ENCODE results near the gene CRISPLD2.

CRISPLD2 gene

DNA sequence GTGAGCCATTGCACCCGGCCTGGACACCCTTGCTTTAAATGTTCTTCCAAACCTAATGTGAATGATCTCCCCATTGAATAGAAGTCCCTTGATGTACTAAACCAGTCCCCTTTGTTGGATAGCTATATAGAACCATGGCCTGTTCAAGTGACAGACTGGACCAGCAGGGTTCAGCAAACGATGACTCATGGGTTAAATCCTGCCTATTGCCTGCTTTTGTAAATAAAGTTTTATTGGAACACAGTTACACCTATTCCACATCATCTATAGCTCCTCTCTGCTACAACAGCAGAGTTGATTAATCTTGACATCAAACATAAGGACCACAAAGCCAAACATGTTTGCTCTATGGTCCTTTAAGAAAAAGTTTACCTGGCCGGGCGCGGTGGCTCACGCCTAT, 56.1 kb downstream of the CRISPLD2 start:
- Histone ChIP-seq H3K27me3 (ENCODE audit: control insufficient read depth, insufficient read depth, low read length) (no peaks in the 10 kb centered on the region), H3K4me1 (ENCODE audit: control insufficient read depth, insufficient read depth, low read length) (peaks cover 11% of the 10 kb centered on the region; the same call in 1 of the 2 replicates), H3K4me3 (ENCODE audit: low read depth, low read length) (no peak overlapping the region), H3K9me3 (ENCODE audit: control insufficient read depth, insufficient read depth, low read depth, low read length) (no peaks in the 10 kb centered on the region), H3K27ac (ENCODE audit: low read depth, low read length) (no peak overlapping the region), H3K36me3 (ENCODE audit: control insufficient read depth, insufficient read depth, low read length) (0 out of 2 replicates have a peak, but pooled peaks cover 2% of the 10 kb centered on the region), H3K9ac (ENCODE audit: low read length) (no peak overlapping the region)

DNA sequence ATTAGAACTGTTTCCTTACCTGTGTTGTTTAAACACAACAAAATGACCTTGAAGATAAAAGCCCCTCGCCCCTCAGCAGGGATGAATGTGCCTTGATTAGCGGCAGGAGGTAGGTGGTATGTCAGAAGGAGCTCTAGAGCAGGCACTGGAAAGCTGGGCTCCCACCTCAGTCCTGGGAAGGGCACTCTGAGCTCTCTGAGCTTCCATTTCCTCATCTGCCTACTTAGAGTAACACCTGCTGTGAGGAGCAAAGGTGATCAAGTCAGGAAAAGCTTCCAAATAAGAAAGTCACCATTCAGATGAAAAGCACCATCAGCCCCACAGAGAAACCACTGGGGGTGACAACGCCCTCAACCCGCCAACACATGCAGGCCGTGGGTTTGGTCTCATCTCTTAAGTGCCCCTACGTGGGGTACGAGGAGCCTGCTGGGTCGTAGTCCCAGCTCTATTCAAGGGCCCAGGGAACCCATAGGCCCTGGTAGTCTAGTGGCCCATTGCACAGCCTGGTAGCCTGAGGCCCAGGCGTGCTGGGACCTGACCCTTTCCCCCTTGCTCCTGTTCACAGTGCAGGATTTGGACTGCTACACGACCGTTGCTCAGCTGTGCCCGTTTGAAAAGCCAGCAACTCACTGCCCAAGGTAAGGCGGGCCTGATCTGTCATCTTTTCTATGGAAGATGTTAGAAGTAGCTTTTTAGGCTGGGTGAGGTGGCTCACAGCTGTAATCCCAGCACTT, 57.3 kb downstream of the CRISPLD2 start:
- H3K36me3 ChIP-seq (ENCODE audit: control insufficient read depth, insufficient read depth, low read length) = 0 out of 2 replicates have a peak, but pooled peaks cover 2% of the 10 kb centered on the region
- no peaks in the 10 kb centered on the region for H3K9me3 ChIP-seq (ENCODE audit: control insufficient read depth, insufficient read depth, low read depth, low read length)
- H3K9ac ChIP-seq (ENCODE audit: low read length) = no peak overlapping the region
- no peaks in the 10 kb centered on the region for H3K27me3 ChIP-seq (ENCODE audit: control insufficient read depth, insufficient read depth, low read length)
- H3K27ac ChIP-seq (ENCODE audit: low read depth, low read length) = no peak overlapping the region
- H3K4me1 ChIP-seq (ENCODE audit: control insufficient read depth, insufficient read depth, low read length) = peaks cover 11% of the 10 kb centered on the region; the same call in 1 of the 2 replicates
- no peak overlapping the region for H3K4me3 ChIP-seq (ENCODE audit: low read depth, low read length)

DNA sequence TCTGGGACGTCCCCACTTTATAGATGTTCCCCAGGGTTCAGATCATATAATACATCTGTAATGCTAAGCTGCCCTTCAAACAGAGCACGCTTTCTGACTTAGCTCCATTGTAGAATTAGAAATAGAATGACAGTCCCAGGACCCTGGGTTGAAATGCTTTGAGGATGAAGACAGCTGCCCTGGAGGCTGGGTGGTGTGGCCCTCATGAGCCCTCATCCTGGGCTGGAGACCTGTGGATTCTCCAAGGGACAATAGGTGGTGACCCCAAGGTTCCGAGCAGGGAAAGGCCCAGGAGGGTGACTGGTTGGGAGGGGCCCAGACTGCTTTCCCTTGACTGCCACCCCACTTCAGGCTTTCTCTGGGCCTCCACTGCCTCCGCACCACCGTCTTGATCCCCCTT, 59.0 kb downstream of the CRISPLD2 start:
- Histone ChIP-seq H3K4me3 (ENCODE audit: low read depth, low read length) (no peak overlapping the region), H3K27me3 (ENCODE audit: control insufficient read depth, insufficient read depth, low read length) (no peaks in the 10 kb centered on the region), H3K27ac (ENCODE audit: low read depth, low read length) (no peak overlapping the region), H3K36me3 (ENCODE audit: control insufficient read depth, insufficient read depth, low read length) (no peaks in the 10 kb centered on the region), H3K9ac (ENCODE audit: low read length) (no peak overlapping the region), H3K9me3 (ENCODE audit: control insufficient read depth, insufficient read depth, low read depth, low read length) (no peaks in the 10 kb centered on the region), H3K4me1 (ENCODE audit: control insufficient read depth, insufficient read depth, low read length) (peaks cover 21% of the 10 kb centered on the region)

- Histone ChIP-seq H3K4me3 (ENCODE audit: low read depth, low read length) (no peak overlapping the region), H3K27ac (ENCODE audit: low read depth, low read length) (no peak overlapping the region), H3K9me3 (ENCODE audit: control insufficient read depth, insufficient read depth, low read depth, low read length) (no peaks in the 10 kb centered on the region), H3K36me3 (ENCODE audit: control insufficient read depth, insufficient read depth, low read length) (no peaks in the 10 kb centered on the region), H3K27me3 (ENCODE audit: control insufficient read depth, insufficient read depth, low read length) (no peaks in the 10 kb centered on the region), H3K9ac (ENCODE audit: low read length) (no peak overlapping the region), H3K4me1 (ENCODE audit: control insufficient read depth, insufficient read depth, low read length) (peaks cover 30% of the 10 kb centered on the region)
Observed at GRCh38 chr16:84879569-84880487, 60.0 kb downstream of the CRISPLD2 start.

GRCh38 chr16:84881702-84882521, 62.1 kb downstream of the CRISPLD2 start:
- no peaks in the 10 kb centered on the region for H3K36me3 ChIP-seq (ENCODE audit: control insufficient read depth, insufficient read depth, low read length)
- H3K27ac ChIP-seq (ENCODE audit: low read depth, low read length) = no peak overlapping the region
- no peaks in the 10 kb centered on the region for H3K9me3 ChIP-seq (ENCODE audit: control insufficient read depth, insufficient read depth, low read depth, low read length)
- peaks cover 38% of the 10 kb centered on the region for H3K4me1 ChIP-seq (ENCODE audit: control insufficient read depth, insufficient read depth, low read length)
- no peaks in the 10 kb centered on the region for H3K27me3 ChIP-seq (ENCODE audit: control insufficient read depth, insufficient read depth, low read length)
- H3K4me3 ChIP-seq (ENCODE audit: low read depth, low read length) = no peak overlapping the region
- no peak overlapping the region for H3K9ac ChIP-seq (ENCODE audit: low read length)

- Histone ChIP-seq H3K4me3 (ENCODE audit: low read depth, low read length) (no peak overlapping the region), H3K9me3 (ENCODE audit: control insufficient read depth, insufficient read depth, low read depth, low read length) (no peaks in the 10 kb centered on the region), H3K27ac (ENCODE audit: low read depth, low read length) (no peak overlapping the region), H3K27me3 (ENCODE audit: control insufficient read depth, insufficient read depth, low read length) (no peaks in the 10 kb centered on the region), H3K4me1 (ENCODE audit: control insufficient read depth, insufficient read depth, low read length) (peaks cover 40% of the 10 kb centered on the region), H3K36me3 (ENCODE audit: control insufficient read depth, insufficient read depth, low read length) (no peaks in the 10 kb centered on the region), H3K9ac (ENCODE audit: low read length) (no peak overlapping the region)
Observed at GRCh38 chr16:84883301-84883700, 63.5 kb downstream of the CRISPLD2 start.

GRCh38 chr16:84884246-84884595, 64.4 kb downstream of the CRISPLD2 start:
- Histone ChIP-seq H3K27ac (ENCODE audit: low read depth, low read length) (no peak overlapping the region), H3K36me3 (ENCODE audit: control insufficient read depth, insufficient read depth, low read length) (no peaks in the 10 kb centered on the region), H3K9me3 (ENCODE audit: control insufficient read depth, insufficient read depth, low read depth, low read length) (no peaks in the 10 kb centered on the region), H3K9ac (ENCODE audit: low read length) (no peak overlapping the region), H3K4me3 (ENCODE audit: low read depth, low read length) (no peak overlapping the region), H3K27me3 (ENCODE audit: control insufficient read depth, insufficient read depth, low read length) (no peaks in the 10 kb centered on the region), H3K4me1 (ENCODE audit: control insufficient read depth, insufficient read depth, low read length) (peaks cover 43% of the 10 kb centered on the region)

DNA sequence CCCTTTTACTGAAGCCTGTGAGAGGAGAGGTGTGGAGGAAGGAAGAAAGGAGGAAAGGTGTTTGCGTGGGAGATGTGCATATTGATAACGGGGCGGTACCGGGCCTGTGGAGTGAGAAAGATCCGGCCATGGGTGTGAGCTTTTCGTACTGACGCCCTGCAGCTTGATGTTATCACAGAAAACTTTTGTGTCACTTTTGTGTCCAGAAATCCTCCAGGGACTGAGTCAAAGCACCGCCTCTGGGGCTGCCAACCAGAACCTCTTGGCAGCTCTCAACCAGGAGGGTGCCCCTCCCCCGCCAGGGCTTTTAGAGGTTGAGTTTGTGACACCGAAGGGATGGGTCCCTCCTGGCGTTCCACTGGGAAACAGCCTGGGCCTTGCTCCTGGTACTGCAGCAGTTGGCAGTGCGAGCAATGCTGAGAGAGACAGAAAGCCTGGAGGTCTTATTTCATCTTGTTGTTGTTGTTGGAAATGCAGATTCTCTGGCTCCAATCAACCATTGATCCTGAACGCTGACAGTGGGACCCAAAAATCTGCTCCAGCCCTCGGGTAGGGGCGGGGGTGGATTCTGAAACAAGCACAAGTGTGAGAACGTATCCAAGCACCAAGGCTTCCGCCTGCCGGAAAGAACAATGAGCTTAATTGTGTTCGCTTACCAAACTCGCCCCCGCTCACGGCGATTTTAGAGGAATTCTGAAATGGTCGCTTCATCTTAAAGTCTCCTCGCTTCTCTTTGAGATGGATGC, 65.0 kb downstream of the CRISPLD2 start:
- Histone ChIP-seq H3K27ac (ENCODE audit: low read depth, low read length) (no peak overlapping the region; the same call in 1 of the 2 replicates), H3K27me3 (ENCODE audit: control insufficient read depth, insufficient read depth, low read length) (no peaks in the 10 kb centered on the region), H3K36me3 (ENCODE audit: control insufficient read depth, insufficient read depth, low read length) (no peaks in the 10 kb centered on the region), H3K4me3 (ENCODE audit: low read depth, low read length) (no peak overlapping the region), H3K9ac (ENCODE audit: low read length) (peak overlapping the region; percentile 57), H3K9me3 (ENCODE audit: control insufficient read depth, insufficient read depth, low read depth, low read length) (no peaks in the 10 kb centered on the region), H3K4me1 (ENCODE audit: control insufficient read depth, insufficient read depth, low read length) (peaks cover 42% of the 10 kb centered on the region)

DNA sequence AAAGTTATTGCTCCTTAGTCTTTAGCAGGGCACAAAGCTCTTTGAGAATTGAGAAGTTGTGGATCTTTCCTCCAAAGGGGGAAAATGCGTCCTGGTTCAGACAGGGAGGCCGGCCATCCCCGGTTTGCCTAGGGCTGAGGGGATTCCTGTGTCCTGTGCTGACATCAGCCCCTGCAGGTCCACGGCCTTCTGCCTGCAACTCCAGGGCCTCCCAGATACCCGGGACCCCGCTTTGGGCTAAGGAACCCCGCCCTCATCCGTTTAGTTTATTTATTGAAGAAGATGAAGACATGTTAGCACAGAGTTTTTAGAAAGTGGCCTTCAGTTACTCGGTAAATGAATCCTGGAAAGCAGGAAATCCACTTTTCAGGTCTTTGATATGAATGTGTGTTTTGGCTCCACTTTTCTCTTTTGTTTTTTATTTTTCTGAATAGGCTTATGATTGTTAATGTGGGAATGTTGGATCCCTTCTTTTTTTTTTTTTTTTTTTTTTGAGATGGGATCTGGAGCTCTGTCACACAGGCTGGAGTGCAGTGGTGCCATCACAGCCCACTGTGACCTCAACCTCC, 65.6 kb downstream of the CRISPLD2 start:
- Histone ChIP-seq H3K9ac (ENCODE audit: low read length) (peak overlapping the region; percentile 57), H3K27me3 (ENCODE audit: control insufficient read depth, insufficient read depth, low read length) (no peaks in the 10 kb centered on the region)

GRCh38 chr16:84886497-84887090, 66.8 kb downstream of the CRISPLD2 start:
- H3K9ac ChIP-seq (ENCODE audit: low read length) = no peak overlapping the region
- H3K4me3 ChIP-seq (ENCODE audit: low read depth, low read length) = no peak overlapping the region
- no peak overlapping the region; the same call in 1 of the 2 replicates for H3K27ac ChIP-seq (ENCODE audit: low read depth, low read length)
- H3K9me3 ChIP-seq (ENCODE audit: control insufficient read depth, insufficient read depth, low read depth, low read length) = no peaks in the 10 kb centered on the region
- peaks cover 38% of the 10 kb centered on the region for H3K4me1 ChIP-seq (ENCODE audit: control insufficient read depth, insufficient read depth, low read length)
- H3K36me3 ChIP-seq (ENCODE audit: control insufficient read depth, insufficient read depth, low read length) = no peaks in the 10 kb centered on the region
- H3K27me3 ChIP-seq (ENCODE audit: control insufficient read depth, insufficient read depth, low read length) = no peaks in the 10 kb centered on the region

More for the DNA sequence above, 65.6 kb downstream of the CRISPLD2 start:
- Histone ChIP-seq H3K27ac (ENCODE audit: low read depth, low read length) (no peak overlapping the region; the same call in 1 of the 2 replicates), H3K9me3 (ENCODE audit: control insufficient read depth, insufficient read depth, low read depth, low read length) (no peaks in the 10 kb centered on the region), H3K4me1 (ENCODE audit: control insufficient read depth, insufficient read depth, low read length) (peaks cover 38% of the 10 kb centered on the region), H3K36me3 (ENCODE audit: control insufficient read depth, insufficient read depth, low read length) (no peaks in the 10 kb centered on the region), H3K4me3 (ENCODE audit: low read depth, low read length) (no peak overlapping the region)
